ENCODE data around the gene FLYWCH2.
"Not testable (repeated sequence)": the region's sequence is repeated elsewhere in the genome, so short reads cannot be mapped to it uniquely, and the experiment has no call there.

FLYWCH2 gene

DNA sequence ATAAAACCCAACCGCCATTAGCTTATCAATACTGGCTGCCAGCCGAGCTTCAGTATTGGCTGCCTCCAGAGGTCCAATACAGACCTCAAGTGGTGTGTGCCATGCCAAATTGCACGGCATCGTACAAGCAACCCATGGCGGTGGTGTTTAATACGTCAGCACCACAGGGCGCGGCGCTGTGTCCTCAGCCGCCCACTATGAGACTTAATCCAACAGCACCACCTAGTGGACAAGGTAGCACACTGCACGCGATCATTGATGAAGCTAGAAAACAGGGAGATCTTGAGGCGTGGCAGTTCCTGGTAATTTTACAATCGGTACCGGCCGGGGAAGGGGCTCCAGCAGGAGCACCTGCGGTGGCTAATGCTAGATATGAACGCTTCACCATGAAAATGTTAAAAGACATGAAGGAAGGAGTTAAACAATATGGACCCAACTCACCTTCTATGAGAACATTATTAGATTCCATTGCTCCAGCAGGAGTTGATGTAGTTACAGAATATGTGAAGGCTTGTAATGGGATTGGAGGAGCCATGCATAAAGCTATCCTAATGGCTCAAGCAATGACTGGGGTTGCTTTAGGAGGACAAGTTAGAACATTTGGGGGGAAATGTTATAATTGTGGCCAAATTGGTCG lies 44.1 kb downstream of the FLYWCH2 start:
- TF ChIP-seq, protein P1, sequence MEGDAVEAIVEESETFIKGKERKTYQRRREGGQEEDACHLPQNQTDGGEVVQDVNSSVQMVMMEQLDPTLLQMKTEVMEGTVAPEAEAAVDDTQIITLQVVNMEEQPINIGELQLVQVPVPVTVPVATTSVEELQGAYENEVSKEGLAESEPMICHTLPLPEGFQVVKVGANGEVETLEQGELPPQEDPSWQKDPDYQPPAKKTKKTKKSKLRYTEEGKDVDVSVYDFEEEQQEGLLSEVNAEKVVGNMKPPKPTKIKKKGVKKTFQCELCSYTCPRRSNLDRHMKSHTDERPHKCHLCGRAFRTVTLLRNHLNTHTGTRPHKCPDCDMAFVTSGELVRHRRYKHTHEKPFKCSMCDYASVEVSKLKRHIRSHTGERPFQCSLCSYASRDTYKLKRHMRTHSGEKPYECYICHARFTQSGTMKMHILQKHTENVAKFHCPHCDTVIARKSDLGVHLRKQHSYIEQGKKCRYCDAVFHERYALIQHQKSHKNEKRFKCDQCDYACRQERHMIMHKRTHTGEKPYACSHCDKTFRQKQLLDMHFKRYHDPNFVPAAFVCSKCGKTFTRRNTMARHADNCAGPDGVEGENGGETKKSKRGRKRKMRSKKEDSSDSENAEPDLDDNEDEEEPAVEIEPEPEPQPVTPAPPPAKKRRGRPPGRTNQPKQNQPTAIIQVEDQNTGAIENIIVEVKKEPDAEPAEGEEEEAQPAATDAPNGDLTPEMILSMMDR (IDR thresholded peaks at IDR 0.05; ENCODE audit: low read depth, low read length, missing control alignments), result peak; percentile 94
- Histone ChIP-seq H3K27ac (no peak overlapping the region), H3K27me3 (replicated peaks) (no peaks in the 10 kb centered on the region), H3K36me3 (replicated peaks) (peaks cover 12% of the 10 kb centered on the region), H3K4me3 (ENCODE audit: low read depth, low read length) (peak overlapping the region; percentile 20)
- peak; percentile 85 for DNase-seq
- in situ Hi-C loops (cut with HindIII; ENCODE audit: low pct_ligation_motif_present, low sequenced_read_pairs), result no loop called here

DNA sequence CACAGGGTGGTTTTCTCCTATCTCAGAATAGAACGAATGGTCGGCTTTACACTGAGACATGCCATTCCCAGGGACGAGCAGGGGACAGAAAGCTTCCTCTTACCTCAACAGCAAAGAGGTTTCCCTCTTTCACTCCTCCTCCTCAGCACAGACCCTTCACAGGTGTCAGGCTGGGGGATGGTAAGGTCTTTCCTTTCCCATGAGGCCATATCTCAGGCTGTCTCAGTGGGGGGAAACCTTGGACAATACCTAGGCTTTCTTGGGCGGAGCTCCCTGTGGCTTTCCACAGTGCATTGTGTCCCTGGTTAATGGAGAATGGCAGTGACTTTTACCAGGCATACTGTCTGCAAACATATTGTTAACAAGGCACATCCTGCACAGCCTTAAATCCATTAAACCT lies 45.1 kb downstream of the FLYWCH2 start:
- H3K36me3 ChIP-seq (replicated peaks), result not testable (repeated sequence)

GRCh38 chr16:2928796-2929195 lies 45.8 kb downstream of the FLYWCH2 start:
- in situ Hi-C loops (cut with HindIII; ENCODE audit: low pct_ligation_motif_present, low sequenced_read_pairs), result no loop called here
- TF ChIP-seq, protein P1 (IDR thresholded peaks at IDR 0.05; ENCODE audit: low read depth, low read length, missing control alignments), result no peak
- no peak for DNase-seq
- Histone ChIP-seq H3K36me3 (replicated peaks) (peaks cover 15% of the 10 kb centered on the region), H3K27me3 (replicated peaks) (no peaks in the 10 kb centered on the region), H3K27ac (no peak overlapping the region), H3K4me3 (ENCODE audit: low read depth, low read length) (no peak overlapping the region)

More for the DNA sequence above, 45.1 kb downstream of the FLYWCH2 start:
- H3K27ac ChIP-seq; DNase-seq; H3K27me3 ChIP-seq (replicated peaks); H3K4me3 ChIP-seq (ENCODE audit: low read depth, low read length); in situ Hi-C loops (cut with HindIII; ENCODE audit: low pct_ligation_motif_present, low sequenced_read_pairs): not testable (repeated sequence)

GRCh38 chr16:2929693-2930092 lies 46.7 kb downstream of the FLYWCH2 start:
- TF ChIP-seq, protein P1 (IDR thresholded peaks at IDR 0.05; ENCODE audit: low read depth, low read length, missing control alignments), result no peak
- Histone ChIP-seq H3K27me3 (replicated peaks) (no peaks in the 10 kb centered on the region), H3K4me3 (ENCODE audit: low read depth, low read length) (no peak overlapping the region), H3K36me3 (replicated peaks) (peaks cover 24% of the 10 kb centered on the region), H3K27ac (no peak overlapping the region)
- DNase-seq, result no peak
- in situ Hi-C loops (cut with HindIII; ENCODE audit: low pct_ligation_motif_present, low sequenced_read_pairs), result no loop called here

DNA sequence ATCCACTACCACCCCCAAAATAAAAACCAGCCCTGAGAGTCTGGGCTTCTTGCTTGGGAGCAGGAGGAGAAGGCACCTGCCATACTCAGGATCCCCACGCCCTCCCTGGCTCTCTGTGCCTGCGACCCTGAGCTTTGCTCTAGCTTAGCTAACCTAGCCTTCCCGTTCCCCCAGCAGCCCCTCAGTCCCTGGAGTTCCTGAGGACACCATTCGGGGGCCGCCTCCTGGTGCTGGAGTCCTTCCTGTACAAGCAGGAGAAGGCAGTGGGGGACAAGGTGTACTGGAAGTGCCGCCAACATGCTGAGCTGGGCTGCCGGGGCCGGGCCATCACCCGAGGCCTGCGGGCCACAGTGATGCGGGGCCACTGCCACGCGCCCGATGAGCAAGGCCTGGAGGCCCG lies 47.2 kb downstream of the FLYWCH2 start:
- in situ Hi-C loops (cut with HindIII; ENCODE audit: low pct_ligation_motif_present, low sequenced_read_pairs), result no loop called here
- DNase-seq, result no peak
- H3K36me3 ChIP-seq (replicated peaks), result peaks cover 24% of the 10 kb centered on the region

DNA sequence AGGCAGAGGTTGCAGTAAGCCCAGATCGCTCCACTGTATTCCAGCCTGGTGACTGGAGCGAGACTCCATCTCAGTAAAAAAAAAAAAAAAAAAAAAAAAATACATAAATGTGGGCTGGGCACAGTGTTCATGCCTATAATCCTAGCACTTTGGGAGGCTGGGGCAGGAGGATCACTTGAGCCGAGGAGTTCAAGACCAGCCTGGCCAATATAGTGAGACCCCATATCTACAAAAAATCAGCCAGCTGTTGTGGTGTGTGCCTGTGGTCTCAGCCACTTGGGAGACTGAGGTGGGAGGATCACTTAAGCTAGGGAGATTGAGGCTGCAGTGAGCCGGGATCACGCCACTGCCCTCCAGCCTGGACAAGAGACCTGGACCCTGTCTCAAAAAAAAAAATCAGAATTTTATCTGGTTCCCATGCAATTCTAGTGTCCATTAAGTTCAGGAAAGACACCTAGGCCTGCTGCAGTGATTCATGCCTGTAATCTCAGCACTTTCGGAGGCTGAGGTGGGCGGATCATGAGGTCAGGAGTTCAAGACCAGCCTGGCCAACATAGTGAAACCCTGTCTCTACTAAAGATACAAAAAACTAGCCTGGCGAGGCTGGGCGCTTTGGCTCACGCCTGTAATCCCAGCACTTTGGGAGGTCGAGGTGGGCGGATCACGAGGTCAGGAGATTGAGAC lies 48.4 kb downstream of the FLYWCH2 start:
- peaks cover 29% of the 10 kb centered on the region for H3K36me3 ChIP-seq (replicated peaks)
- DNase-seq; H3K4me3 ChIP-seq (ENCODE audit: low read depth, low read length); H3K27ac ChIP-seq; H3K27me3 ChIP-seq (replicated peaks); in situ Hi-C loops (cut with HindIII; ENCODE audit: low pct_ligation_motif_present, low sequenced_read_pairs): not testable (repeated sequence)

More for the DNA sequence above, 47.2 kb downstream of the FLYWCH2 start:
- Histone ChIP-seq H3K27me3 (replicated peaks) (no peaks in the 10 kb centered on the region), H3K4me3 (ENCODE audit: low read depth, low read length) (no peak overlapping the region), H3K27ac (no peak overlapping the region)
- TF ChIP-seq, protein P1 (IDR thresholded peaks at IDR 0.05; ENCODE audit: low read depth, low read length, missing control alignments), result no peak

All from brain microvascular endothelial cell (primary cell).